C4-2B (cell line): ENCODE measurements around the gene COPS3.

Source experiments
- CTCF ChIP-seq: fragments of 450-650 bp; conservative IDR thresholded peaks from 2 replicates; pipeline ENCODE4 v1.5.1; 2017; ENCODE audit warnings: mild to moderate bottlenecking
- ZFX ChIP-seq: fragments of 450-650 bp; IDR thresholded peaks from 2 replicates; pipeline ENCODE4 v1.6.1; 2017

- TF ChIP-seq CTCF, result no peak
- no peak for TF ChIP-seq ZFX
Observed at GRCh38 chr17:17207998-17208397, 73.0 kb downstream of the COPS3 start.
